Uterus (tissue), 4 donors: ENCODE data around the gene KLK8. TPM values are rescaled to one million over a fixed set of nuclear protein-coding genes. Genes with fewer than 3 reads are reported as not detected.

ENCODE experiments used
- DNase-seq, 2 donors: peaks; one replicate each; pipeline ENCODE4 v3.0.0-alpha.2; 2019 to 2020
- H3K27ac ChIP-seq, 2 donors: fragments of 200-600 bp; sonication (generic); 1 replicate in 1 of 2; 2 replicates in 1 of 2; pipeline ENCODE4 v1.5.1; 2016 to 2018
- H3K27me3 ChIP-seq, 2 donors: fragments of 200-600 bp; sonication (generic); one replicate each; pipeline ENCODE4 v1.5.1; 2018 to 2019; ENCODE audit warnings: control low read depth in 1 of 2
- H3K36me3 ChIP-seq, 2 donors: fragments of 200-600 bp; sonication (generic); one replicate each; pipeline ENCODE4 v1.5.1; 2019; ENCODE audit warnings: control low read depth in 1 of 2
- H3K4me1 ChIP-seq, 2 donors: fragments of 200-600 bp; sonication (generic); one replicate each; pipeline ENCODE4 v1.5.1; 2018 to 2019; ENCODE audit warnings: control low read depth in 1 of 2
- H3K4me3 ChIP-seq, 2 donors: fragments of 200-600 bp; sonication (generic); 1 replicate in 1 of 2; 2 replicates in 1 of 2; pipeline ENCODE4 v1.5.1; 2018 to 2019; ENCODE audit warnings: mild to moderate bottlenecking in 1 of 2
- H3K9me3 ChIP-seq, 2 donors: fragments of 200-600 bp; sonication (generic); one replicate each; pipeline ENCODE4 v1.5.1; 2019; ENCODE audit warnings: control low read depth in 1 of 2
- POLR2A ChIP-seq, 2 donors: fragments of 450-650 bp; IDR thresholded peaks; one replicate each; pipeline ENCODE4 v1.6.1; 2016; ENCODE audit warnings: antibody characterized with exemption in 2 of 2, mild to moderate bottlenecking in 1 of 2, moderate library complexity in 1 of 2
- intact Hi-C: fragments of 100-400 bp; cut with DNase I; formaldehyde crosslinking; loops from one replicate; pipeline ENCODE4 v1.15.1; 2023; ENCODE audit warnings: low total_unique reads
- total RNA-seq, 4 donors: library from RNA; depleted of rRNA in 3 of 4; stranded (reverse); fragments of >200 nt in 3 of 4; gene quantifications; one replicate each; pipeline versions ENCODE4 v1.1.0 to v1.2.4, GENCODE V29; 2014 to 2023
- TF ChIP-seq, protein P1 (sequence below), 4 experiments: fragments of 200-600 bp in 2 of 4; fragments of 450-650 bp in 2 of 4; sonication (generic) in 2 of 4; IDR thresholded peaks; one replicate each; pipeline ENCODE4 v1.5.1; 2016 to 2019; ENCODE audit warnings: antibody characterized with exemption in 4 of 4, mild to moderate bottlenecking in 2 of 4, moderate library complexity in 1 of 4
- donor health status: DM: yes; HTN: yes; CAD: no.

Gene KLK8
- total RNA-seq, 4 donors from 2014 or later, result 4.8 TPM; not detected in 3

DNA sequence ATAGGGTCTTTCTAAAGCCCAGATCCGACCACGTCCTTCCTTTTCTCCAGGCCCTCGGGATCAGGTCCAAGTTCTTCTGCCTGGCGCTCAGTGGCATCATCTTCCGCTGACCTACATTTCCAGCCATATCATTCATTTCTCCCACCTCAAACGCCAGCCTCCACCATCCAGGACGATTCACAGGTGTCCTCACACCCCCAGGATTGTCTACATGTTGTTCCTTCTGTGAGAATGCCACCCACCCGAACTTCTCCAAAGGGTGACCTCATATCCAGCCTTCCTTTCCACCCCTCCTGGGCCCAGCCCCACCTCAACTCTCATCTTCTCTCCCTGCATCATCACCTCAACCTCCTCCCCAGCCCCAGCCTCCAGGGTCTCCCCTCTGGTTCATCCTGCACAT, 43.8 kb downstream of the KLK8 start:
- no peak for DNase-seq
- no peaks in the 10 kb centered on the region for H3K4me1 ChIP-seq
- intact Hi-C loops, result no loop called here
- H3K4me3 ChIP-seq, result no peak overlapping the region
- no peaks in the 10 kb centered on the region for H3K27me3 ChIP-seq
- H3K36me3 ChIP-seq, result no peaks in the 10 kb centered on the region
- H3K27ac ChIP-seq, result no peak overlapping the region
- TF ChIP-seq, protein P1, sequence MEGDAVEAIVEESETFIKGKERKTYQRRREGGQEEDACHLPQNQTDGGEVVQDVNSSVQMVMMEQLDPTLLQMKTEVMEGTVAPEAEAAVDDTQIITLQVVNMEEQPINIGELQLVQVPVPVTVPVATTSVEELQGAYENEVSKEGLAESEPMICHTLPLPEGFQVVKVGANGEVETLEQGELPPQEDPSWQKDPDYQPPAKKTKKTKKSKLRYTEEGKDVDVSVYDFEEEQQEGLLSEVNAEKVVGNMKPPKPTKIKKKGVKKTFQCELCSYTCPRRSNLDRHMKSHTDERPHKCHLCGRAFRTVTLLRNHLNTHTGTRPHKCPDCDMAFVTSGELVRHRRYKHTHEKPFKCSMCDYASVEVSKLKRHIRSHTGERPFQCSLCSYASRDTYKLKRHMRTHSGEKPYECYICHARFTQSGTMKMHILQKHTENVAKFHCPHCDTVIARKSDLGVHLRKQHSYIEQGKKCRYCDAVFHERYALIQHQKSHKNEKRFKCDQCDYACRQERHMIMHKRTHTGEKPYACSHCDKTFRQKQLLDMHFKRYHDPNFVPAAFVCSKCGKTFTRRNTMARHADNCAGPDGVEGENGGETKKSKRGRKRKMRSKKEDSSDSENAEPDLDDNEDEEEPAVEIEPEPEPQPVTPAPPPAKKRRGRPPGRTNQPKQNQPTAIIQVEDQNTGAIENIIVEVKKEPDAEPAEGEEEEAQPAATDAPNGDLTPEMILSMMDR (IDR thresholded peaks at IDR 0.05), result no peak
- TF ChIP-seq POLR2A (IDR thresholded peaks at IDR 0.05), result no peak
- H3K9me3 ChIP-seq, result no peaks in the 10 kb centered on the region

DNA sequence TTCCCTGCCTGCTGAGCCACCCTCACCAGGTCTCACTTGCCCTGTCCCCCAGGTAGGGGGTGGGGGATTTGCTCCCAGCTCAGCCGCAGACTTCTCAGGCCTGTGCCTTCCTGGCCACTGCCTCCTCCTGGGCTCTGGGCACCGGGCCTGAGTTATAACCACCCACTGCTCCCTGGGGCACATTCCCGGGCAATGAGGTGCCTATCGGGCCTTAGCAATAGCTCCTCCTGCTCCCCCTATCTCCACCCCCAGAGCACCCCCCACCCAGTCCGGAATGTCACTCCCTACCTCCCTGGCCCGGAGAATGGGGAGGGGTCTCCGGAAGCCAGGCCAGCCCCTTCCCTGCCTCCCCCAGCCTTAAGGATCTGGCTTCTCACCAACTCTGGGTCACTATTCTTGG, 48.5 kb downstream of the KLK8 start, which contains the start of gene KLK5:
KLK5 (minus strand) TSS at position 129 of the 400 bp plus-strand sequence. CDS start 381 bp downstream, outside the sequence.
- no peaks in the 10 kb centered on the region for H3K27me3 ChIP-seq
- no peak within 1 kb of the TSS for H3K27ac ChIP-seq
- H3K4me1 ChIP-seq, result no peaks in the 10 kb centered on the region
- intact Hi-C loops, result no loop called here
- DNase-seq, result no peak
- TF ChIP-seq, protein P1 (IDR thresholded peaks at IDR 0.05), result no peak
- no peak for TF ChIP-seq POLR2A (IDR thresholded peaks at IDR 0.05)
- no peaks in the 10 kb centered on the region for H3K9me3 ChIP-seq
- no peak within 1 kb of the TSS for H3K4me3 ChIP-seq
- H3K36me3 ChIP-seq, result no peaks in the 10 kb centered on the region

DNA sequence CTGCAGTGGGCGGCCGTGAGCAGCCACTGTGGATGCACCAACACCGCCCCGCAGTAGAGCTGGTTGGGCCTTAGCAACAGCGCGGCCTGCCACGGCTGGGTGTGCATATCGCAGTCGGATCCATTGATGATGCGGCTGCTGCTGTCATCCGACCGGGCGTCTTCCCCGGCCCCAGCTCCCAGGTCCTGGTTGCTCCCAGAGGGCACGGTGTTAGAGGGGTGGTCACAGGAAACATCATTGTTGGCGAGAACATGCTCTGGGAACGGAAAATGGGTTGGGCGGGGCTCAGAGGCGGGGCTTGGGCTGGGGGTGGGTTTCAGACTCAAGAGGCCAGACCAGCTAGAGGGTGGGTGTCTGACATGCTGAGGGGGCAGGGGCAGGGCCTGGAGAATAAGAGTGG, 51.5 kb downstream of the KLK8 start:
- Histone ChIP-seq H3K4me1 (no peaks in the 10 kb centered on the region), H3K27me3 (no peaks in the 10 kb centered on the region), H3K36me3 (no peaks in the 10 kb centered on the region), H3K4me3 (no peak overlapping the region), H3K27ac (no peak overlapping the region), H3K9me3 (no peaks in the 10 kb centered on the region)
- TF ChIP-seq, protein P1 (IDR thresholded peaks at IDR 0.05), result no peak
- TF ChIP-seq POLR2A (IDR thresholded peaks at IDR 0.05), result no peak
- no peak for DNase-seq
- intact Hi-C loops, result no loop called here

DNA sequence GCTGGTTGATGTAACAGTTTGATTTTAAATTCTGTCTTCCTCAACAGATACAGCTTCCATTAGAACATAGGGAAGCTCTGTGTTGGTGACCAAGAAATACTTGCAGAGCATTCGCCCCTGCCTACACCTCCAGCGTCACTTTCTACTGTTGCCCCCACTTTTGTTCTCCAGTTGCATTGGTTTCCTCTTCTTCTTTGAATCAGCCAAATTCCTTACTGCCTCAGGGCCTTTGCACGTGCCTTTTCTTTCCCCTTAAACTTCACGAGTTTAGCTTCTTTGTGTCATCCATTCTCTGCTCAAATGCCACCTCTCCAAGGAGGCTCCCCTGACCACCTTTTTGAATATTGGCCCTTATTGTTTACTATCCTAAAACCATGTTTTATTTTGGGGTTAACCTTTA, 54.3 kb downstream of the KLK8 start:
- Histone ChIP-seq H3K4me3 (no peak overlapping the region), H3K27ac (no peak overlapping the region), H3K27me3 (no peaks in the 10 kb centered on the region), H3K36me3 (no peaks in the 10 kb centered on the region), H3K4me1 (no peaks in the 10 kb centered on the region), H3K9me3 (no peaks in the 10 kb centered on the region)
- no peak for DNase-seq
- TF ChIP-seq POLR2A (IDR thresholded peaks at IDR 0.05), result no peak
- TF ChIP-seq, protein P1 (IDR thresholded peaks at IDR 0.05), result no peak
- intact Hi-C loops, result no loop called here

Other genes starting within 250 kb of the KLK8 start
- gene GPR32, start 231.1 kb downstream of the KLK8 start, total RNA-seq, result not detected
- not detected for gene ACP4, start 211.2 kb downstream of the KLK8 start, total RNA-seq
- under 1 TPM in 1 of 4 donors, not detected in 3; 0.82 TPM for gene KLK1, start 177.8 kb downstream of the KLK8 start, total RNA-seq
- gene KLK15, start 168.0 kb downstream of the KLK8 start, total RNA-seq, result not detected
- gene KLK3, start 146.7 kb downstream of the KLK8 start, total RNA-seq, result 1 to 10 TPM in 1 of 4 donors, not detected in 3; 1.4 TPM
- under 1 TPM in 1 of 4 donors, not detected in 3; 0.41 TPM for gene KLK2, start 128.2 kb downstream of the KLK8 start, total RNA-seq
- 1 to 10 TPM in 1 of 4 donors, not detected in 3; 3.4 TPM for gene KLK4, start 90.2 kb downstream of the KLK8 start, total RNA-seq
- gene KLK5, start 48.6 kb downstream of the KLK8 start, total RNA-seq, result 1 to 10 TPM in 1 of 4 donors, under 1 TPM in 1, not detected in 2; 0.69 to 1.0 TPM
- 1 to 10 TPM in 1 of 4 donors, under 1 TPM in 1, not detected in 2; 0.46 to 1.0 TPM for gene KLK6, start 32.0 kb downstream of the KLK8 start, total RNA-seq
- 1 to 10 TPM in 1 of 4 donors, under 1 TPM in 1, not detected in 2; 0.14 to 1.1 TPM for gene KLK7, start 17.7 kb downstream of the KLK8 start, total RNA-seq
- 1 to 10 TPM in 2 of 4 donors, not detected in 2; 3.8 to 4.1 TPM for gene KLK10, start 18.1 kb upstream of the KLK8 start, total RNA-seq
- 1 to 10 TPM in 2 of 4 donors, not detected in 2; 1.3 to 2.0 TPM for gene KLK11, start 25.0 kb upstream of the KLK8 start, total RNA-seq
- gene KLK12, start 33.4 kb upstream of the KLK8 start, total RNA-seq, result not detected
- not detected for gene KLK13, start 63.5 kb upstream of the KLK8 start, total RNA-seq
- under 1 TPM in 1 of 4 donors, not detected in 3; 0.76 TPM for gene KLK14, start 81.3 kb upstream of the KLK8 start, total RNA-seq
- gene CTU1, start 106.8 kb upstream of the KLK8 start, total RNA-seq, result 10 to 100 TPM in 1 of 4 donors, 1 to 10 TPM in 2, not detected in 1; 7.8 to 27.7 (median 8.4) TPM
- 1 to 10 TPM in 3 of 4 donors, under 1 TPM in 1; 0.51 to 2.6 (median 1.7) TPM for gene SIGLEC9, start 123.3 kb upstream of the KLK8 start, total RNA-seq
- gene SIGLEC7, start 140.7 kb upstream of the KLK8 start, total RNA-seq, result under 1 TPM in 2 of 4 donors, not detected in 2; 0.14 to 0.59 TPM
- 1 to 10 TPM in 2 of 4 donors, under 1 TPM in 1, not detected in 1; 0.26 to 3.3 (median 3.0) TPM for gene CD33, start 223.5 kb upstream of the KLK8 start, total RNA-seq
- under 1 TPM in 1 of 4 donors, not detected in 3; 0.55 TPM for gene SIGLECL1, start 249.5 kb upstream of the KLK8 start, total RNA-seq